ENCODE results near the gene CCR2.

DNA sequence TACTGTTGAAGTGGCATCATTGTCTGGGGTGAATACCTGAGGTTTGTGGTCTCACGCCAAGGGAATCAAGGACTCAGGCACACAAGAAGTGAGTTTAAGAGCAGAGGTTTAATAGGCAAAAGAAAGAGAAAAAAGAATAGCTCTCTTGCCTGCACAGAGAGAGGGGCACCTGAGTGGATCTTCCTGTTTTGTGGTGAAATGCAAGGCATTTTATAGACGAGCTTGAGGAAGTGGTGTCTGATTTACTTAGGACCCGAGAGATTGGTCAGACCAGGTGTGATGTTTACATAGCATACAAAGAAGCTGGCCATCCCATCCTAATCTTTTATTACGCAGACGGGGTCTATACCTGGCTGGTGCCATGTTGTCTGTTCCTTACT lies 30.0 kb downstream of the CCR2 start:
- TF ChIP-seq, protein P1, sequence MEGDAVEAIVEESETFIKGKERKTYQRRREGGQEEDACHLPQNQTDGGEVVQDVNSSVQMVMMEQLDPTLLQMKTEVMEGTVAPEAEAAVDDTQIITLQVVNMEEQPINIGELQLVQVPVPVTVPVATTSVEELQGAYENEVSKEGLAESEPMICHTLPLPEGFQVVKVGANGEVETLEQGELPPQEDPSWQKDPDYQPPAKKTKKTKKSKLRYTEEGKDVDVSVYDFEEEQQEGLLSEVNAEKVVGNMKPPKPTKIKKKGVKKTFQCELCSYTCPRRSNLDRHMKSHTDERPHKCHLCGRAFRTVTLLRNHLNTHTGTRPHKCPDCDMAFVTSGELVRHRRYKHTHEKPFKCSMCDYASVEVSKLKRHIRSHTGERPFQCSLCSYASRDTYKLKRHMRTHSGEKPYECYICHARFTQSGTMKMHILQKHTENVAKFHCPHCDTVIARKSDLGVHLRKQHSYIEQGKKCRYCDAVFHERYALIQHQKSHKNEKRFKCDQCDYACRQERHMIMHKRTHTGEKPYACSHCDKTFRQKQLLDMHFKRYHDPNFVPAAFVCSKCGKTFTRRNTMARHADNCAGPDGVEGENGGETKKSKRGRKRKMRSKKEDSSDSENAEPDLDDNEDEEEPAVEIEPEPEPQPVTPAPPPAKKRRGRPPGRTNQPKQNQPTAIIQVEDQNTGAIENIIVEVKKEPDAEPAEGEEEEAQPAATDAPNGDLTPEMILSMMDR (IDR thresholded peaks at IDR 0.05 in 8 of 11, conservative IDR thresholded peaks at IDR 0.05 in 3 of 11) = no peak
- TF ChIP-seq POLR2A (IDR thresholded peaks at IDR 0.05) = no peak
